Prostate gland (tissue), 2 donors: Measurements from ENCODE around the gene CPNE1. TPM values are rescaled to one million over a fixed set of nuclear protein-coding genes. Genes with fewer than 3 reads are reported as not detected.

Experiments used
- DNase-seq: peaks from one replicate; pipeline ENCODE4 v3.0.0-alpha.2; 2019; ENCODE audit warnings: low spot score
- H3K27ac ChIP-seq, 2 donors: fragments of 200-600 bp; sonication (generic); 2 replicates each; pipeline ENCODE4 v1.5.1; 2017 to 2019
- H3K27me3 ChIP-seq: fragments of 200-600 bp; sonication (generic); replicated peaks from 2 replicates; pipeline ENCODE4 v1.5.1; 2019; ENCODE audit not compliant: insufficient read depth
- H3K36me3 ChIP-seq, 2 donors: fragments of 200-600 bp; sonication (generic); 1 replicate in 1 of 2; 2 replicates in 1 of 2; pipeline versions ENCODE4 v1.5.1 to v1.8.1; 2017 to 2019
- H3K4me1 ChIP-seq: fragments of 200-600 bp; sonication (generic); replicated peaks from 2 replicates; pipeline ENCODE4 v1.5.1; 2019
- H3K4me3 ChIP-seq, 2 donors: fragments of 200-600 bp; sonication (generic); 2 replicates each; pipeline ENCODE4 v1.5.1; 2017 to 2019
- H3K9me3 ChIP-seq: fragments of 200-600 bp; sonication (generic); 2 replicates; pipeline ENCODE4 v1.5.1; 2017
- POLR2A ChIP-seq: fragments of 450-650 bp; IDR thresholded peaks from one replicate; pipeline ENCODE4 v1.6.1; 2016; ENCODE audit warnings: antibody characterized with exemption, mild to moderate bottlenecking
- POLR2AphosphoS5 ChIP-seq: sonication (generic); formaldehyde crosslinking; IDR thresholded peaks from one replicate; pipeline ENCODE4 v1.6.1; 2017; ENCODE audit warnings: antibody characterized with exemption
- WGBS: methylation state at CpG from one replicate; pipeline ENCODE4 v1.1.5; 2018; 5-methylcytosine and 5-hydroxymethylcytosine counted together
- intact Hi-C: fragments of 100-400 bp; cut with DNase I; formaldehyde crosslinking; loops from one replicate; pipeline ENCODE4 v1.14.2; 2022
- total RNA-seq, 2 donors: library from RNA; depleted of rRNA; stranded (reverse); fragments of >200 nt; gene quantifications; one replicate each; pipeline ENCODE4 v1.1.0, GENCODE V29; 2016
- TF ChIP-seq, protein P1 (sequence below), 4 experiments: fragments of 200-600 bp in 2 of 4; fragments of 450-650 bp in 2 of 4; sonication (generic) in 2 of 4; IDR thresholded peaks; 1 replicate in 3 of 4; 2 replicates in 1 of 4; pipeline ENCODE4 v1.5.1; 2016 to 2019; ENCODE audit warnings: antibody characterized with exemption in 4 of 4, mild to moderate bottlenecking in 2 of 4, moderate library complexity in 2 of 4

The CPNE1 gene
- total RNA-seq, 2 donors from 2014 or later, result 90.1 to 91.4 TPM

GRCh38 chr20:35653430-35653734 is 11.3 kb downstream of the CPNE1 start:
- TF ChIP-seq POLR2AphosphoS5 (no peak), POLR2A (no peak)
- TF ChIP-seq, protein P1, sequence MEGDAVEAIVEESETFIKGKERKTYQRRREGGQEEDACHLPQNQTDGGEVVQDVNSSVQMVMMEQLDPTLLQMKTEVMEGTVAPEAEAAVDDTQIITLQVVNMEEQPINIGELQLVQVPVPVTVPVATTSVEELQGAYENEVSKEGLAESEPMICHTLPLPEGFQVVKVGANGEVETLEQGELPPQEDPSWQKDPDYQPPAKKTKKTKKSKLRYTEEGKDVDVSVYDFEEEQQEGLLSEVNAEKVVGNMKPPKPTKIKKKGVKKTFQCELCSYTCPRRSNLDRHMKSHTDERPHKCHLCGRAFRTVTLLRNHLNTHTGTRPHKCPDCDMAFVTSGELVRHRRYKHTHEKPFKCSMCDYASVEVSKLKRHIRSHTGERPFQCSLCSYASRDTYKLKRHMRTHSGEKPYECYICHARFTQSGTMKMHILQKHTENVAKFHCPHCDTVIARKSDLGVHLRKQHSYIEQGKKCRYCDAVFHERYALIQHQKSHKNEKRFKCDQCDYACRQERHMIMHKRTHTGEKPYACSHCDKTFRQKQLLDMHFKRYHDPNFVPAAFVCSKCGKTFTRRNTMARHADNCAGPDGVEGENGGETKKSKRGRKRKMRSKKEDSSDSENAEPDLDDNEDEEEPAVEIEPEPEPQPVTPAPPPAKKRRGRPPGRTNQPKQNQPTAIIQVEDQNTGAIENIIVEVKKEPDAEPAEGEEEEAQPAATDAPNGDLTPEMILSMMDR (IDR thresholded peaks at IDR 0.05), result no peak
- intact Hi-C loops, result no loop called here
- DNase-seq, result no peak
- no peak overlapping the region for H3K27ac ChIP-seq
- no peaks in the 10 kb centered on the region for H3K9me3 ChIP-seq
- H3K36me3 ChIP-seq, result peaks cover 6 to 11% of the 10 kb centered on the region in 2 donors
- H3K4me1 ChIP-seq, result peaks cover 4% of the 10 kb centered on the region
- 94% methylated on average over 3 of the region's 3 CpGs for WGBS
- no peak overlapping the region for H3K4me3 ChIP-seq
- H3K27me3 ChIP-seq, result no peaks in the 10 kb centered on the region

- Histone ChIP-seq H3K9me3 (no peaks in the 10 kb centered on the region), H3K4me3 (no peak overlapping the region), H3K4me1 (no peaks in the 10 kb centered on the region), H3K36me3 (peaks cover 6 to 11% of the 10 kb centered on the region in 2 donors), H3K27ac (no peak overlapping the region), H3K27me3 (no peaks in the 10 kb centered on the region)
- 97% methylated on average over 13 of the region's 13 CpGs for WGBS
- TF ChIP-seq, protein P1 (IDR thresholded peaks at IDR 0.05), result no peak
- TF ChIP-seq POLR2A (no peak), POLR2AphosphoS5 (no peak)
- intact Hi-C loops, result no loop called here
- DNase-seq, result no peak
Measured at GRCh38 chr20:35652641-35653429, 11.9 kb downstream of the CPNE1 start.

GRCh38 chr20:35651958-35652357 is 12.7 kb downstream of the CPNE1 start:
- H3K9me3 ChIP-seq, result no peaks in the 10 kb centered on the region
- no peaks in the 10 kb centered on the region for H3K4me1 ChIP-seq
- H3K27ac ChIP-seq, result no peak overlapping the region
- TF ChIP-seq, protein P1 (IDR thresholded peaks at IDR 0.05), result no peak
- no peak for TF ChIP-seq POLR2AphosphoS5
- TF ChIP-seq POLR2A, result no peak
- no peaks in the 10 kb centered on the region for H3K27me3 ChIP-seq
- no peak for DNase-seq
- H3K36me3 ChIP-seq, result peaks cover 6 to 11% of the 10 kb centered on the region in 2 donors
- intact Hi-C loops, result no loop called here
- H3K4me3 ChIP-seq, result no peak overlapping the region

DNA sequence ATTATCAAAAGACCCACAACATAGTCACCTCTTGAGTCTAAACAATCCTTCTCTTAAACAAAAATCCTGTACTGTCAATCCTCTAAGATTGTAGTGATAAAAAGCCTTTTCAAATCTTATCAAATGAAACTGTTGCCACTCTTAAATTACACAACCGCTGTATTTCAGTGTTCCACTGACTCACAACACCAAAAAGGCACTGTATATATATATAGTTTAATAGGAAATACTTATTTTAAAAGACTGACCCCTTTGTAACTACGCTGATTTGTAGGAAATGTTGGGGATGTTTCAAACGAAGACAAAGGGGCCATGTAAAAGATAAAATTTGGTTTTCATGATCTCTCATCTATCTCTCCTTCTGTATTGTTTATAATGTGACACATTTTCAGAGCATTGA is 14.1 kb downstream of the CPNE1 start:
- intact Hi-C loops, result no loop called here
- H3K27ac ChIP-seq, result no peak overlapping the region
- WGBS, result 63% methylated on average over 3 of the region's 3 CpGs
- no peaks in the 10 kb centered on the region for H3K4me1 ChIP-seq
- H3K36me3 ChIP-seq, result peaks cover 6 to 11% of the 10 kb centered on the region in 2 donors
- no peaks in the 10 kb centered on the region for H3K9me3 ChIP-seq
- no peak overlapping the region for H3K4me3 ChIP-seq
- TF ChIP-seq POLR2A (no peak), POLR2AphosphoS5 (no peak)
- H3K27me3 ChIP-seq, result no peaks in the 10 kb centered on the region
- no peak for DNase-seq

DNA sequence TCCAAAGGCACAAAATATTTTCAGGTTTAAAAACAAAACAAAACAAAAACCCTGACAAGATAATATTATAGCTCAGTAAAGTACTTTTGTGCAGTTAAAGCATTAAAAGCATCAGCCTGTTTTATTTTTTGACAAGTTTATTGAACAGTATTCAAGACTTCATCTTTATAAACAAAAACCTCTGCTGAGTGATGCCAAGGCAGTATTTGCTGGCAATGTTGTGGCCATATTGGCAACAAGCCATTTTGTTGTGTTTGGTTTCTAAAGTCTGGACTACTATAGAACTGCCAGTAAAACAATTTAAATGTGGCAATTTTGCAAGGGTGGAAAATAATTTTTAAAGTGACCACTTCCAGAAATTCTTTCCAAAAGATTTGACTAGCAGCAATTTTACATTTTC is 15.9 kb downstream of the CPNE1 start:
- Histone ChIP-seq H3K4me3 (no peak overlapping the region), H3K9me3 (no peaks in the 10 kb centered on the region), H3K27me3 (no peaks in the 10 kb centered on the region), H3K36me3 (peaks cover 0 to 2% of the 10 kb centered on the region in 2 donors), H3K4me1 (no peaks in the 10 kb centered on the region), H3K27ac (no peak overlapping the region)
- DNase-seq, result no peak
- TF ChIP-seq, protein P1 (IDR thresholded peaks at IDR 0.05), result no peak
- intact Hi-C loops, result no loop called here
